Purkinje cell (primary cell): Measurements from ENCODE around the gene OOSP1. TPM values are rescaled to one million over a fixed set of nuclear protein-coding genes. Genes with fewer than 3 reads are reported as not detected.

ENCODE experiments used
- polyA plus RNA-seq: library from polyadenylated mRNA; unstranded; fragments of >200 nt; fragmentation: Nextera tagmentation; gene quantifications from 2 replicates; pipeline ENCODE4 v1.2.1, GENCODE V29; 2014

Gene OOSP1
- polyA plus RNA-seq: not detected in 2 replicates

GRCh38 chr11:59938132-59938531 lies at the start of gene OOSP1:
Gene OOSP1, plus strand, starts transcription at chr11:59938432. Its CDS starts 23 bp downstream, at chr11:59938455.

GRCh38 chr11:59963733-59964132 lies 25.5 kb downstream of the OOSP1 start, which contains the start of gene OOSP4A:
Gene OOSP4A, plus strand, starts transcription at chr11:59964033. Its CDS starts 0 bp downstream, at chr11:59964033.

Other genes with a start within 250 kb of the OOSP1 start
- not detected in 2 replicates for gene OR10V1, start 224.6 kb upstream of the OOSP1 start, polyA plus RNA-seq
- 2.2 and 4.2 TPM in 2 replicates for gene STX3, start 183.1 kb upstream of the OOSP1 start, polyA plus RNA-seq
- gene MRPL16, start 127.7 kb upstream of the OOSP1 start, polyA plus RNA-seq: 50.7 and 55.6 TPM in 2 replicates
- gene CBLIF, start 92.9 kb upstream of the OOSP1 start, polyA plus RNA-seq: not detected in 2 replicates
- gene TCN1, start 71.9 kb upstream of the OOSP1 start, polyA plus RNA-seq: not detected in 2 replicates
- gene OOSP3, start 59.6 kb upstream of the OOSP1 start, polyA plus RNA-seq: not detected in 2 replicates
- not detected in 2 replicates for gene OOSP4A, start 25.6 kb downstream of the OOSP1 start, polyA plus RNA-seq
- not detected in 2 replicates for gene OOSP4B, start 78.7 kb downstream of the OOSP1 start, polyA plus RNA-seq
- not detected in 2 replicates for gene OOSP2, start 102.0 kb downstream of the OOSP1 start, polyA plus RNA-seq
- not detected in 2 replicates for gene MS4A3, start 118.2 kb downstream of the OOSP1 start, polyA plus RNA-seq
- not detected in 2 replicates for gene MS4A2, start 150.2 kb downstream of the OOSP1 start, polyA plus RNA-seq
- not detected in 2 replicates for gene MS4A6A, start 244.7 kb downstream of the OOSP1 start, polyA plus RNA-seq